ENCODE measurements around the gene PCSK2.

PCSK2 gene

GRCh38 chr20:17456279-17456678 lies 229.4 kb downstream of the PCSK2 start:
- FAIRE-seq (no peak), DNase-seq (ENCODE audit: insufficient read length) (no peak)

GRCh38 chr20:17457079-17457478 lies 230.2 kb downstream of the PCSK2 start:
- TF ChIP-seq TAF1 (IDR thresholded peaks at IDR 0.05; ENCODE audit: borderline replicate concordance, low read depth, low read length), result no peak
- no peak for TF ChIP-seq POLR2A (IDR thresholded peaks at IDR 0.05; ENCODE audit: low read depth, low read length)
- TF ChIP-seq POLR2AphosphoS5 (IDR thresholded peaks at IDR 0.05; ENCODE audit: low read depth, low read length), result no peak
- DNase-seq (ENCODE audit: insufficient read length) (no peak), FAIRE-seq (no peak)

More at GRCh38 chr20:17456279-17456678, 229.4 kb downstream of the PCSK2 start:
- TF ChIP-seq POLR2AphosphoS5 (IDR thresholded peaks at IDR 0.05; ENCODE audit: low read depth, low read length), result no peak
- TF ChIP-seq POLR2A (IDR thresholded peaks at IDR 0.05; ENCODE audit: low read depth, low read length), result no peak
- no peak for TF ChIP-seq TAF1 (IDR thresholded peaks at IDR 0.05; ENCODE audit: borderline replicate concordance, low read depth, low read length)

- no peak for DNase-seq (ENCODE audit: insufficient read length)
- TF ChIP-seq POLR2AphosphoS5 (IDR thresholded peaks at IDR 0.05; ENCODE audit: low read depth, low read length) (no peak), TAF1 (IDR thresholded peaks at IDR 0.05; ENCODE audit: borderline replicate concordance, low read depth, low read length) (no peak), POLR2A (IDR thresholded peaks at IDR 0.05; ENCODE audit: low read depth, low read length) (no peak)
- no peak for FAIRE-seq
Observed at GRCh38 chr20:17457588-17458190, 230.8 kb downstream of the PCSK2 start.

- FAIRE-seq (no peak), DNase-seq (ENCODE audit: insufficient read length) (no peak)
- TF ChIP-seq POLR2A (IDR thresholded peaks at IDR 0.05; ENCODE audit: low read depth, low read length) (no peak), POLR2AphosphoS5 (IDR thresholded peaks at IDR 0.05; ENCODE audit: low read depth, low read length) (no peak), TAF1 (IDR thresholded peaks at IDR 0.05; ENCODE audit: borderline replicate concordance, low read depth, low read length) (no peak)
Observed at GRCh38 chr20:17460119-17460518, 233.3 kb downstream of the PCSK2 start.

- no peak for FAIRE-seq
- TF ChIP-seq POLR2AphosphoS5 (IDR thresholded peaks at IDR 0.05; ENCODE audit: low read depth, low read length) (no peak), TAF1 (IDR thresholded peaks at IDR 0.05; ENCODE audit: borderline replicate concordance, low read depth, low read length) (no peak), POLR2A (IDR thresholded peaks at IDR 0.05; ENCODE audit: low read depth, low read length) (no peak)
- DNase-seq (ENCODE audit: insufficient read length), result no peak
Observed at GRCh38 chr20:17461941-17462340, 235.1 kb downstream of the PCSK2 start.

- TF ChIP-seq POLR2AphosphoS5 (IDR thresholded peaks at IDR 0.05; ENCODE audit: low read depth, low read length) (no peak), TAF1 (IDR thresholded peaks at IDR 0.05; ENCODE audit: borderline replicate concordance, low read depth, low read length) (no peak), POLR2A (IDR thresholded peaks at IDR 0.05; ENCODE audit: low read depth, low read length) (no peak)
- no peak for DNase-seq (ENCODE audit: insufficient read length)
- FAIRE-seq, result no peak
Observed at GRCh38 chr20:17463711-17464110, 236.9 kb downstream of the PCSK2 start.

- FAIRE-seq (no peak), DNase-seq (ENCODE audit: insufficient read length) (no peak)
- no peak for TF ChIP-seq TAF1 (IDR thresholded peaks at IDR 0.05; ENCODE audit: borderline replicate concordance, low read depth, low read length)
- no peak for TF ChIP-seq POLR2A (IDR thresholded peaks at IDR 0.05; ENCODE audit: low read depth, low read length)
- no peak for TF ChIP-seq POLR2AphosphoS5 (IDR thresholded peaks at IDR 0.05; ENCODE audit: low read depth, low read length)
Observed at GRCh38 chr20:17465236-17465635, 238.4 kb downstream of the PCSK2 start.

GRCh38 chr20:17466641-17467040 lies 239.8 kb downstream of the PCSK2 start:
- DNase-seq (ENCODE audit: insufficient read length) (no peak), FAIRE-seq (no peak)
- TF ChIP-seq TAF1 (IDR thresholded peaks at IDR 0.05; ENCODE audit: borderline replicate concordance, low read depth, low read length) (no peak), POLR2AphosphoS5 (IDR thresholded peaks at IDR 0.05; ENCODE audit: low read depth, low read length) (no peak), POLR2A (IDR thresholded peaks at IDR 0.05; ENCODE audit: low read depth, low read length) (no peak)

- FAIRE-seq, result no peak
- DNase-seq (ENCODE audit: insufficient read length), result no peak
- TF ChIP-seq TAF1 (IDR thresholded peaks at IDR 0.05; ENCODE audit: borderline replicate concordance, low read depth, low read length), result no peak
- TF ChIP-seq POLR2AphosphoS5 (IDR thresholded peaks at IDR 0.05; ENCODE audit: low read depth, low read length), result no peak
- TF ChIP-seq POLR2A (IDR thresholded peaks at IDR 0.05; ENCODE audit: low read depth, low read length), result no peak
Observed at GRCh38 chr20:17467120-17467655, 240.3 kb downstream of the PCSK2 start.

GRCh38 chr20:17468073-17468840 lies 241.4 kb downstream of the PCSK2 start:
- TF ChIP-seq TAF1 (IDR thresholded peaks at IDR 0.05; ENCODE audit: borderline replicate concordance, low read depth, low read length) (no peak), POLR2A (IDR thresholded peaks at IDR 0.05; ENCODE audit: low read depth, low read length) (no peak), POLR2AphosphoS5 (IDR thresholded peaks at IDR 0.05; ENCODE audit: low read depth, low read length) (no peak)
- FAIRE-seq (no peak), DNase-seq (ENCODE audit: insufficient read length) (no peak)

- TF ChIP-seq TAF1 (IDR thresholded peaks at IDR 0.05; ENCODE audit: borderline replicate concordance, low read depth, low read length), result no peak
- no peak for TF ChIP-seq POLR2AphosphoS5 (IDR thresholded peaks at IDR 0.05; ENCODE audit: low read depth, low read length)
- no peak for TF ChIP-seq POLR2A (IDR thresholded peaks at IDR 0.05; ENCODE audit: low read depth, low read length)
- DNase-seq (ENCODE audit: insufficient read length), result no peak
Observed at GRCh38 chr20:17469246-17470030, 242.6 kb downstream of the PCSK2 start.

More at GRCh38 chr20:17469246-17470030, 242.6 kb downstream of the PCSK2 start:
- no peak for FAIRE-seq
